B cell (primary cell): ENCODE data around the gene CSE1L. TPM values are rescaled to one million over a fixed set of nuclear protein-coding genes. Genes with fewer than 3 reads are reported as not detected.

Source experiments
- ATAC-seq: fragments of 200-7000 bp; cut with Tn5 transposase; one replicate; pipeline ENCODE4 v1.10.0; 2021; ENCODE audit warnings: low read depth, mild to moderate bottlenecking, moderate number of reproducible peaks, moderate library complexity
- CTCF ChIA-PET: fragments of 350-600 bp; sonication (Branson Sonifier 250); formaldehyde crosslinking; loops from one replicate; lab custom pipeline; 2021; ENCODE audit warnings: antibody characterized with exemption, inconsistent platforms; lab: Charles Lee
- POLR2A ChIA-PET: fragments of 350-600 bp; sonication (Branson Sonifier 250); formaldehyde crosslinking; loops from one replicate; lab custom pipeline; 2021; ENCODE audit warnings: antibody characterized with exemption; lab: Charles Lee
- DNase-seq: peaks from one replicate; pipeline ENCODE4 v3.0.0; 2013
- H2AFZ ChIP-seq: 2 replicates; pipeline ENCODE4 v1.6.1; 2012; ENCODE audit warnings: mild to moderate bottlenecking, low read depth, low read length; ENCODE audit not compliant: insufficient read depth, poor library complexity, severe bottlenecking
- H3K27ac ChIP-seq, 2 donors: 1 replicate in 1 of 2; 2 replicates in 1 of 2; pipeline ENCODE4 v1.5.1; 2012 to 2013; ENCODE audit warnings: low read length in 2 of 2, mild to moderate bottlenecking in 2 of 2, moderate library complexity in 1 of 2
- H3K27me3 ChIP-seq, 4 experiments: fragments of 200-600 bp in 1 of 4; sonication (generic) in 1 of 4; replicated peaks in 1 of 4; 1 replicate in 2 of 4; 2 replicates in 2 of 4; pipeline versions ENCODE4 v1.6.1 to v1.7.0; 2013 to 2016; ENCODE audit warnings: low read length in 3 of 4, mild to moderate bottlenecking in 2 of 4, mixed read lengths in 1 of 4, moderate library complexity in 1 of 4; ENCODE audit not compliant: insufficient read depth in 4 of 4, control insufficient read depth in 3 of 4; ENCODE audit errors: control extremely low read depth in 1 of 4
- H3K36me3 ChIP-seq, 2 experiments: replicated peaks in 1 of 2; 1 replicate in 1 of 2; 2 replicates in 1 of 2; pipeline versions ENCODE4 v1.6.1 to v1.7.1; 2013; ENCODE audit warnings: low read length in 1 of 2; ENCODE audit not compliant: insufficient read depth in 2 of 2, control insufficient read depth in 1 of 2; ENCODE audit errors: control extremely low read depth in 1 of 2, extremely low read depth in 1 of 2
- H3K4me1 ChIP-seq, 2 donors: fragments of 200-600 bp in 1 of 2; sonication (generic) in 1 of 2; 1 replicate in 1 of 2; 2 replicates in 1 of 2; pipeline versions ENCODE4 v1.5.1 to v1.6.1; 2013 to 2017; ENCODE audit warnings: low read length in 2 of 2; ENCODE audit not compliant: control insufficient read depth in 2 of 2, insufficient read depth in 2 of 2
- H3K4me2 ChIP-seq: replicated peaks from 2 replicates; pipeline ENCODE3; 2012; ENCODE audit warnings: mild to moderate bottlenecking, low read depth, low read length; ENCODE audit not compliant: poor library complexity, severe bottlenecking
- H3K4me3 ChIP-seq, 5 experiments: fragments of 200-600 bp in 1 of 5; sonication (generic) in 1 of 5; 1 replicate in 3 of 5; 2 replicates in 2 of 5; pipeline versions ENCODE4 v1.5.1 to v1.7.0; 2011 to 2016; ENCODE audit warnings: low read length in 4 of 5, mild to moderate bottlenecking in 4 of 5, low read depth in 2 of 5, control low read depth in 1 of 5, moderate library complexity in 1 of 5; ENCODE audit not compliant: insufficient read depth in 1 of 5; ENCODE audit errors: control extremely low read depth in 1 of 5, extremely low read depth in 1 of 5
- H3K79me2 ChIP-seq: fragments of 200-600 bp; sonication (generic); one replicate; pipeline ENCODE4 v1.6.0; 2016; ENCODE audit warnings: low read length; ENCODE audit not compliant: control insufficient read depth, insufficient read depth
- H3K9ac ChIP-seq: fragments of 200-600 bp; sonication (generic); 2 replicates; pipeline ENCODE4 v1.6.1; 2017; ENCODE audit warnings: mild to moderate bottlenecking, low read length, moderate library complexity
- H3K9me3 ChIP-seq, 3 donors: one replicate each; pipeline versions ENCODE4 v1.6.1 to v1.7.1; 2013; ENCODE audit warnings: low read length in 2 of 3; ENCODE audit not compliant: control insufficient read depth in 2 of 3, insufficient read depth in 1 of 3; ENCODE audit errors: control extremely low read depth in 1 of 3
- H4K20me1 ChIP-seq: 2 replicates; pipeline ENCODE4 v1.6.0; 2012; ENCODE audit warnings: mild to moderate bottlenecking, low read length; ENCODE audit not compliant: insufficient read depth, control insufficient read depth, poor library complexity, severe bottlenecking
- H3K27ac Mint-ChIP-seq: one replicate; pipeline ENCODE4 v1.8.0; 2021; ENCODE audit warnings: mixed read lengths
- H3K27me3 Mint-ChIP-seq: one replicate; pipeline ENCODE4 v1.8.0; 2021; ENCODE audit warnings: mixed read lengths
- H3K4me1 Mint-ChIP-seq: one replicate; pipeline ENCODE4 v1.8.0; 2021; ENCODE audit warnings: mixed read lengths
- H3K4me3 Mint-ChIP-seq: one replicate; pipeline ENCODE4 v1.8.0; 2021; ENCODE audit warnings: mixed read lengths
- H3K9me3 Mint-ChIP-seq: one replicate; pipeline ENCODE4 v1.8.0; 2022; ENCODE audit warnings: mixed read lengths; ENCODE audit not compliant: insufficient read depth
- CTCF ChIP-seq: fragments of 200-600 bp; IDR thresholded peaks from one replicate; pipeline ENCODE4 v1.8.0; 2022; ENCODE audit warnings: antibody characterized with exemption, mild to moderate bottlenecking
- EZH2 ChIP-seq: IDR thresholded peaks from 2 replicates; pipeline ENCODE4 v1.6.1; 2012; ENCODE audit warnings: borderline replicate concordance, low read depth, mild to moderate bottlenecking, moderate library complexity, low read length; ENCODE audit not compliant: insufficient read depth, poor library complexity, severe bottlenecking
- WGBS: methylation state at CpG from one replicate; pipeline ENCODE4 v1.1.5; 2013; ENCODE audit warnings: missing lambda C conversion rate; ENCODE audit not compliant: insufficient coverage; 5-methylcytosine and 5-hydroxymethylcytosine counted together
- intact Hi-C: fragments of 100-400 bp; cut with micrococcal nuclease; formaldehyde crosslinking; loops from one replicate; pipeline ENCODE4 v1.10.0; 2022
- polyA plus RNA-seq: library from polyadenylated mRNA; depleted of rRNA; stranded (reverse); fragments of >200 nt; gene quantifications from 2 replicates; pipeline ENCODE4 v1.2.3, GENCODE V29; 2012
- total RNA-seq, 2 donors: library from RNA; stranded (reverse); fragments of 120-200 nt in 1 of 2; gene quantifications; 1 replicate in 1 of 2; 2 replicates in 1 of 2; pipeline versions ENCODE4 v1.2.3 to v1.2.4, GENCODE V29; 2013 to 2022

The CSE1L gene
- total and polyA plus RNA-seq, 2 donors (not counting 1 experiment from before 2014, with no cell fraction given), result 7.6 to 38.0 TPM

- 100% methylated on average over 3 of the region's 5 CpGs for WGBS
- Histone ChIP-seq H3K4me2 (no peak overlapping the region), H2AFZ (no peak overlapping the region), H3K4me3 (no peak overlapping the region), H3K9ac (no peak overlapping the region), H3K27me3 (no peaks in the 10 kb centered on the region), H3K9me3 (no peaks in the 10 kb centered on the region), H4K20me1 (no peaks in the 10 kb centered on the region), H3K36me3 (peaks cover under 1 to 12% of the 10 kb centered on the region in 2 experiments), H3K4me1 (peaks cover 11 to 16% of the 10 kb centered on the region in 2 donors), H3K79me2 (no peaks in the 10 kb centered on the region), H3K27ac (no peak overlapping the region)
- ChIA-PET CTCF (no interaction called here), POLR2A (no interaction called here)
- intact Hi-C loops, result no loop called here
- no peaks in the 10 kb centered on the region for H3K27me3 Mint-ChIP-seq
- TF ChIP-seq EZH2, result no peak
- TF ChIP-seq CTCF, result no peak
- no peak overlapping the region for H3K27ac Mint-ChIP-seq
- DNase-seq (no peak), ATAC-seq (no peak)
- no peak overlapping the region for H3K4me3 Mint-ChIP-seq
- no peaks in the 10 kb centered on the region for H3K9me3 Mint-ChIP-seq
- H3K4me1 Mint-ChIP-seq, result peaks cover 12% of the 10 kb centered on the region
These were observed 6.3 kb upstream of the CSE1L start for GRCh38 chr20:49039854-49040253.

- TF ChIP-seq EZH2, result no peak
- no peak for TF ChIP-seq CTCF
- no peak overlapping the region for H3K4me3 Mint-ChIP-seq
These were observed 3.1 kb upstream of the CSE1L start for GRCh38 chr20:49043000-49043399.

More at GRCh38 chr20:49043000-49043399, 3.1 kb upstream of the CSE1L start:
- Mint-ChIP-seq H3K9me3 (no peaks in the 10 kb centered on the region), H3K27me3 (no peaks in the 10 kb centered on the region), H3K27ac (no peak overlapping the region), H3K4me1 (peaks cover 21% of the 10 kb centered on the region)
- Histone ChIP-seq H3K4me2 (no peak overlapping the region), H3K9ac (no peak overlapping the region), H3K79me2 (peaks cover 17% of the 10 kb centered on the region), H3K4me1 (peaks cover 19 to 29% of the 10 kb centered on the region in 2 donors), H4K20me1 (peaks cover 11% of the 10 kb centered on the region), H3K9me3 (no peaks in the 10 kb centered on the region), H2AFZ (no peak overlapping the region), H3K27me3 (no peaks in the 10 kb centered on the region), H3K36me3 (no peaks in the 10 kb centered on the region), H3K27ac (no peak overlapping the region), H3K4me3 (no peak overlapping the region)
- 100% methylated on average over 4 of the region's 5 CpGs for WGBS
- ATAC-seq (no peak), DNase-seq (no peak)
- POLR2A ChIA-PET, result interaction anchor here (0.7 kb wide), 1 partner anchor 13 kb away, joined by 3 read pairs; no protein-coding TSS in a partner anchor
- intact Hi-C loops, result no loop called here
- CTCF ChIA-PET, result no interaction called here
